GM19043 (cell line): ENCODE measurements around the gene ATF7IP.
A peak's percentile ranks its signal among the peaks of the same experiment; 100 is the strongest.

Experiments used
- ATAC-seq: cut with Tn5 transposase; IDR thresholded peaks from one replicate; pipeline ENCODE4 v1.9.1; 2021; ENCODE audit warnings: low read depth; ENCODE audit not compliant: unreplicated experiment

The ATF7IP gene

DNA sequence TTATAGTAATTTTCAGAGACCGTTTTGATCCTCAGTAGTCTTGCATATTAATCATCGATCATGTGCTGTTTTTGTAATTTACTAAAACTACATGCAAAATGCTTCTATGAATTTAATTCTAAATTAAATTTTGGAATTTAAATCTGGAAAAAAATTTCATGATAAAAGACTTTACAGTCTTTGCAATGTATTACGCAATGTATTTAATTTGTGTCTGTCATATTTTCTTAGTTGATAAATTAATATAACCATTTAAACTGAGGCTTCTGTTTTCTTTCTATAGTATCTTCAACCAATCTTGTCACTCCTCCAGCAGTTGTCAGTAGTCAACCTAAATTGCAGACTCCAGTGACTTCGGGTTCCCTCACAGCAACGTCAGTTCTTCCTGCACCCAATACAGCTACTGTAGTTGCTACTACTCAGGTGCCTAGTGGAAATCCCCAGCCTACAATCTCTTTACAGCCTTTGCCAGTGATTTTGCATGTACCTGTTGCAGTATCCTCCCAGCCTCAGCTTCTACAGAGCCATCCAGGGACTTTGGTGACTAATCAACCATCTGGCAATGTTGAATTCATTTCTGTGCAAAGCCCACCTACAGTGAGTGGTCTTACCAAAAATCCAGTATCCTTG lies 94.8 kb downstream of the ATF7IP start:
- no peak for ATAC-seq

DNA sequence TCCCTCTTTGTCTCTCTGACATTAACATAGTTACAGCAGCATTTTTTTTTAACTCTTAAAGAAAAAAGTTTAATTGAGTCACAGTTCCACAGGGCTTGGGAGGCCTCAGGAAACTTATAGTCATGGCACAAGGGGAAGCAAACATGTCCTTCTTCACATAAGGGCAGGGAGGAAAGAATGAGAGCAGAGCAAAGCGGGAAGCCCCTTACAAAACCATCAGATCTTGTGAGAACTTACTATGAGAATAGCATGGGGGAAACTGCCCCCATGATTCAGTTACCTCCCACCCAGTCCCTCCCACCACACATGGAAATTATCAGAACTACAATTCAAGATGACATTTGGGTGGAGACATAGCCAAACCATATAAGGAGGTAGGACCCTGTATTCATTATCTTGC lies 106.0 kb downstream of the ATF7IP start:
- no peak for ATAC-seq

GRCh38 chr12:14473707-14474287 lies 108.3 kb downstream of the ATF7IP start:
- ATAC-seq, result no peak

GRCh38 chr12:14479004-14479403 lies 113.5 kb downstream of the ATF7IP start:
- ATAC-seq, result no peak

- no peak for ATAC-seq
These were observed 115.7 kb downstream of the ATF7IP start for GRCh38 chr12:14481201-14481600.

- no peak for ATAC-seq
These were observed 116.9 kb downstream of the ATF7IP start for GRCh38 chr12:14482361-14482760.

- no peak for ATAC-seq
These were observed 117.4 kb downstream of the ATF7IP start for GRCh38 chr12:14482886-14483285.

GRCh38 chr12:14495326-14495725 lies 129.8 kb downstream of the ATF7IP start:
- no peak for ATAC-seq

DNA sequence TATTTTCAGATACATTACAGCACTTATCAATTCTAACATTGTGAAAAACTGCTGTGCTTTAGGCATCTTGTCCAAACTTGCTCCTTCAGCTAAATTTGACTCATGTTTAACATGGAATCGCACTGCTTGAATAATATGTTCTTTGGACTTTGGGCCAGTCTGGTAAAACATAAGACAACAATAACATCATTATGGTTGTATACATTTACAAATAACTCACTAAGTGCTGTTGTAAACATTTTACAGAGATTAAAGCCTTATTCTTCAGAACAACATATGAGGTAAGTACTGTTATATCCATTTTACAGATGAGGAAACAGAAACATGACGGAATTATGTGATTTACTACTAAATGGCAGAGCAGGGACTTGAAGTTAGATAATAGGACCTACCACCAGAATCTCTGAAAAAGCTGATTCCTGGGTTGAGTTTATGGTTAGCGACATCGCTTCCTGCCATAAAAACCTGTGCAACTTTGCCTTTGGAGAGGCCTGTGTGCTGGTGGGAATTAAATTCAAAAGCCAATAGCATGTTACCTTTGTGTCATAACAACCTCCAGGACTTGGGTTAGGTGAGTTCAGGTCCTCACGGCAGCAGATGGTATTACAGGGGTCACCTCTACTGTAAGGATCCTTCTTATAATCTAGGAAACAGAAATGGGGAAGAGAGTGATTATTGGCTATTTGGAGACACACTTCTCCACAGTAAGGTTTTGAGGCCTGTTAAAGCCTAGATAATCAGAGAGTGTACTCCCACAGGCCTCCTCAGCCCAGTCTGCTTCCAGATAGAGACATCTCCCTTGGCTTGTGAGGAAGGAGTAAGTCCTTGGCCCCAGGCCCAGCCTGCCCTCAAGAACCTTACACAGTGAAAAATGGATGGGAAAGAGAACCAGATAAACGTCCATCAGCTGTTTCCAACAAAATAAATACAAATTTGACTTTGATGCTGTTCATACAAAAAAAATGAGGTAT lies 140.4 kb downstream of the ATF7IP start:
- no peak for ATAC-seq

DNA sequence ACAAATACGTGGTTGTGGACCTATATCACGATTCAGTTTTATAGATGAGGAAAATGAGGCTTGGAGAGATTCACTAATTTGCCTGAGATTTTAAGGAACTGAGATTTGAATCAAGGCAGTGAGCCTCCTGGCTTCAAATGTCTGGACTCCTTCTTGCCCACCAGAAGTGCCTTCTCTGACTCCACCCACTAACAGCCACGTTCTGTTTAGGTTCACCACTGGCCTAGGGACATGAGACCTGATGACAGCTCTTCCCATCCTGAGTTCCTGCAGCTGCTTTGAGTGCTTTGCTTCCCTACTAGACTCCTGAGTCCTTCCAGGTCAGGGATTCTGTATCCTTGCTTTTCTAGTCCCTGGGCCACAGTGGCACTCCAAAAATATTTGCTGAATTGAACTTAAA lies 145.1 kb downstream of the ATF7IP start:
- ATAC-seq, result no peak

- ATAC-seq, result no peak
These were observed 148.8 kb downstream of the ATF7IP start for GRCh38 chr12:14514154-14514842.

- ATAC-seq, result no peak
These were observed 149.5 kb downstream of the ATF7IP start for GRCh38 chr12:14514946-14515345.

DNA sequence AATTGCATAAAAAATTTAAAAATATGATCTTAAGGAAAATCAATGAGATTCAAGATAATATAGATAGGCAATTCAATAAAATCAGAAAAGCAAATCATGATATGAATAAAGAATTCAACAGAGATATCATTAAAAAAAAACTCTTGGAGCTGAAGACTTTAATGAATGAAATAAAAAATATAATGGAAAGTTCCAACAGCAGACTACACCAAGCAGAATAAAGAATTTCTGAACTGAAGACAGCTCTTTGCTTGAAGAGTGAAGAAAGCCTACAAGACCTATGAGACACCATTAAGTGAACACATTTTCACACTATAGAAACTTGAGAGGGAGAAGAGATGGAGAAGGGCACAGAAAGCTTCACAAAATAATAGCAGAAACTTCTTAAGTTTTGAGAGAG lies 156.3 kb downstream of the ATF7IP start:
- ATAC-seq, result no peak

DNA sequence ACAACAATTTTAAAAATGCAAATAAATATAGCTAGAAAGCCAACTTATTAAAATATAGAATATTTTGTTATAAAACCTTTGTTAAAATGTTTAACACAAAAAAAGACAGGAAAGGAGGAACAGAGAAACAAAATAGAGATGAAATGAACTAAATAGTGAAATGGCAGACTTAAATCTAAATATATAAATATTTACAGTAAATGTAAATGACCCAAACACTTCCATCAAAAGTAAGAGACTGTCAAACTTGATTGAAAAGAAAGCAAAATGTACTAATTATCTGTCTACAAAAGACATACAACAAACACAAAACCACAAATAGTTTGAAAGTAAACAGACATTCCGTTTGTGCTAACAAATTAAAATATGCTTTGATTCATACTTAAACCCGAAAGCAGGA lies 160.5 kb downstream of the ATF7IP start:
- no peak for ATAC-seq

GRCh38 chr12:14532152-14532551 lies 166.7 kb downstream of the ATF7IP start:
- no peak for ATAC-seq

- ATAC-seq, result no peak
These were observed 171.6 kb downstream of the ATF7IP start for GRCh38 chr12:14537088-14537487.

GRCh38 chr12:14540801-14541462 lies 175.4 kb downstream of the ATF7IP start:
- peak; percentile 66 for ATAC-seq

- no peak for ATAC-seq
These were observed 180.0 kb downstream of the ATF7IP start for GRCh38 chr12:14545144-14546124.

DNA sequence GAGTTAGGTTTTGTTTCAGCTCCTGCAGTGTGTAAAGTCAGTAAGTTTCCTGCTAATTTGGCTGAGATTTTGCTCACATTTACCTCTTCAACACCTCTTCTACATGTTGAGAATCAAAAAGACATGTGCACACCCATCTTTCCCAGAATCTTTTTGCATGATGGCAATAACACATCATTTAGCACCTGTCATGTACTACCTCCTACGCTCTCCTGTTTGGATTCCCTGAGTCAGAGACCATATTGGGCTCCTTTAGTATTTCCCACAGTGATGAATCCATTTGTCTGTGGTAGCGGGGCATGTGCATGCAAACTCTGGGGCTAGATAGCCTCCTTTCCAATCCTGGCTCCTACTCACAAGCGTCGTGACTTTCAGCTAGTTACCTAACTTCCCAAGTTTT lies 182.1 kb downstream of the ATF7IP start:
- ATAC-seq, result no peak
